Stimulated activated naive B cell treated with anti-CD40 and anti-IgM and Interleukin-4, amounts not matched to agents 10 μg/mL and 1 μg/mL and 100 μg/mL, for 72 hours (primary cell): ENCODE results near the gene SERPINA5.
"Not testable (repeated sequence)": the region's sequence is repeated elsewhere in the genome, so short reads cannot be mapped to it uniquely, and the experiment has no call there.

Experiments used
- ATAC-seq, 2 donors: fragments of 150-1000 bp; cut with Tn5 transposase; replicated peaks; 2 replicates each; pipeline ENCODE4 v1.10.0; 2021; ENCODE audit warnings: moderate library complexity in 1 of 2
- DNase-seq: peaks from one replicate; pipeline ENCODE4 v3.0.0; 2021
- H3K27ac Mint-ChIP-seq: one replicate; pipeline ENCODE4 v1.8.0; 2022; ENCODE audit warnings: mild to moderate bottlenecking, mixed read lengths
- H3K27me3 Mint-ChIP-seq, 2 donors: one replicate each; pipeline ENCODE4 v1.8.0; 2022; ENCODE audit warnings: mixed read lengths in 2 of 2
- H3K36me3 Mint-ChIP-seq, 2 donors: one replicate each; pipeline ENCODE4 v1.8.0; 2022; ENCODE audit warnings: mixed read lengths in 2 of 2, mild to moderate bottlenecking in 1 of 2
- H3K4me1 Mint-ChIP-seq, 2 donors: one replicate each; pipeline ENCODE4 v1.8.0; 2022; ENCODE audit warnings: mixed read lengths in 2 of 2, mild to moderate bottlenecking in 1 of 2
- H3K4me3 Mint-ChIP-seq, 2 donors: one replicate each; pipeline ENCODE4 v1.8.0; 2022; ENCODE audit warnings: mild to moderate bottlenecking in 2 of 2, mixed read lengths in 2 of 2, moderate library complexity in 1 of 2
- H3K9me3 Mint-ChIP-seq, 2 donors: one replicate each; pipeline ENCODE4 v1.8.0; 2022; ENCODE audit warnings: mixed read lengths in 2 of 2, mild to moderate bottlenecking in 1 of 2

Gene SERPINA5

GRCh38 chr14:94575730-94576585 is 5.3 kb upstream of the SERPINA5 start:
- no peak overlapping the region for H3K27ac Mint-ChIP-seq
- peaks cover 0 to 1% of the 10 kb centered on the region in 2 donors for H3K9me3 Mint-ChIP-seq
- no peak overlapping the region for H3K4me3 Mint-ChIP-seq

DNA sequence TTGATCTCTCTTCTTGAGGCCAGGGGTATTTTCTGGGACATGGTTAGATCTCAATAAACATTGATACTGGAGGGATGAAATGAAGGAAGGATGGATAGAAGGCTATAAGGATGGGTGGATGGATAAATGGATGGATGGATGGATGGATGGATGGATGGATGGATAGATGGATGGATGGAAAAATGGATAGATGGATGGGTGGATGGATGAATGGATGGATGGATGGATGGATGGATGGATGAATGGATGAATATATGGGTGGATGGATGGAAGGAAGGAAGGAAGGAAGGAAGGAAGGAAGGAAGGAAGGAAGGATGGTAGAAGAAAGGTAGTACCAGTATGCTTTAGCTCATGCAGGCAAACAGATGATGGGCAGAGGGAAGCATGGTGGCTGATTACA is 3.8 kb upstream of the SERPINA5 start:
- not testable (repeated sequence) for H3K27ac Mint-ChIP-seq, H3K4me1 Mint-ChIP-seq, H3K36me3 Mint-ChIP-seq, ATAC-seq, H3K27me3 Mint-ChIP-seq, H3K4me3 Mint-ChIP-seq, DNase-seq, H3K9me3 Mint-ChIP-seq

More at GRCh38 chr14:94575730-94576585, 5.3 kb upstream of the SERPINA5 start:
- DNase-seq (no peak), ATAC-seq (no peak)
- no peaks in the 10 kb centered on the region for H3K4me1 Mint-ChIP-seq
- H3K27me3 Mint-ChIP-seq: no peaks in the 10 kb centered on the region
- H3K36me3 Mint-ChIP-seq: no peaks in the 10 kb centered on the region

GRCh38 chr14:94578712-94579111 is 2.5 kb upstream of the SERPINA5 start:
- H3K9me3 Mint-ChIP-seq: peaks cover 0 to 1% of the 10 kb centered on the region in 2 donors
- DNase-seq (no peak), ATAC-seq (no peak)
- H3K27me3 Mint-ChIP-seq: no peaks in the 10 kb centered on the region
- H3K4me1 Mint-ChIP-seq: no peaks in the 10 kb centered on the region
- H3K27ac Mint-ChIP-seq: no peak overlapping the region
- no peaks in the 10 kb centered on the region for H3K36me3 Mint-ChIP-seq
- H3K4me3 Mint-ChIP-seq: no peak overlapping the region

DNA sequence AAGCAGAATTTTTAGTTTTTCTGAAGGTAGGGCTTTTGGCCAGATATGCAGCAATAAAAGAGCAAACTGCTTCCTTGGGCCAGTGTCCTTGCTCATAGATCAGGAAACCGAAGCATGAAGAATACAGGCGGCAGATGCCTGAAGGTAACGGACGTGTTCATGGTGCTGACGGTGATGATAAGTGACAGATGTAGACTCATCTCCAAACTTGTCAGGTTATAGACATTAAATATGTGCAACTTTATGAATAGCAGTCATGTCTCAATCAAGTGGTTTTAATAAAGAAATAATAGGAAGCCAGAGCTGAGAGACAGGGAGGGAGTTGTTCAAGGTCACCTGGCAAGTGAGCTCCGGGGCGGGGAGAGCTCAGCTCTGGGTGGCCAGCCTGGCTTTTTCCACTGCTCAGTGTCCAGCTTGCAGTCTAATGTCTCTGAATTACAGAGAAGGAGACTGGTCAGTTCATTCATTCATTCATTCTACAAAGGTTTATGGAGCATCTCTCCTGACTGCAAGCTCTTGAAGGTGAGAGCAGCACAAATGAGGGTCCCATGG is 1.0 kb downstream of the SERPINA5 start:
- Mint-ChIP-seq H3K27ac (no peak overlapping the region), H3K9me3 (peaks cover 0 to 1% of the 10 kb centered on the region in 2 donors), H3K27me3 (peaks cover 0 to 3% of the 10 kb centered on the region in 2 donors), H3K4me1 (no peaks in the 10 kb centered on the region), H3K4me3 (no peak overlapping the region), H3K36me3 (no peaks in the 10 kb centered on the region)
- DNase-seq (no peak), ATAC-seq (no peak)

DNA sequence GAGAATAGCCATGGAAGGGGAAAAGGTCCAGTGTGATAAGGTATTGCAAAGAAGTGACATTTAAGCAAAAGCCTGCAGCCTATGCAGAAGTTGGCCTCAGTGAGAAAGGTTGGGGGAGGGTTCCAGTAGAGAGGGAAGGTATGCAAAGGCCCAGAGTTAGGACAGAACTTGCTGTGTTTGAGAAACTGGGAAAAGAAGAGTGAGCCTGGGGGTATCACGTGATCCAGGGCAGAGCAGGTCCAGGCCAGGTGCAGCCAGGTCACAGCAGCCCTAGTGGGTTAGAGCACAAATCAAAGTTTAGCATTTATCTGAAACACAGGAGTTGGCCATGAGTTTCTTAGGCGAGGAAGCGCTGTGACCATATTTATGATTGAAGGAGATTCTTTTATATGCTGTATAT is 1.6 kb downstream of the SERPINA5 start:
- H3K9me3 Mint-ChIP-seq: peaks cover 0 to 1% of the 10 kb centered on the region in 2 donors
- H3K4me3 Mint-ChIP-seq: no peak overlapping the region
- peaks cover 0 to 4% of the 10 kb centered on the region in 2 donors for H3K27me3 Mint-ChIP-seq
- ATAC-seq: no peak
- H3K27ac Mint-ChIP-seq: no peak overlapping the region
- no peak for DNase-seq
- no peaks in the 10 kb centered on the region for H3K36me3 Mint-ChIP-seq
- no peaks in the 10 kb centered on the region for H3K4me1 Mint-ChIP-seq

DNA sequence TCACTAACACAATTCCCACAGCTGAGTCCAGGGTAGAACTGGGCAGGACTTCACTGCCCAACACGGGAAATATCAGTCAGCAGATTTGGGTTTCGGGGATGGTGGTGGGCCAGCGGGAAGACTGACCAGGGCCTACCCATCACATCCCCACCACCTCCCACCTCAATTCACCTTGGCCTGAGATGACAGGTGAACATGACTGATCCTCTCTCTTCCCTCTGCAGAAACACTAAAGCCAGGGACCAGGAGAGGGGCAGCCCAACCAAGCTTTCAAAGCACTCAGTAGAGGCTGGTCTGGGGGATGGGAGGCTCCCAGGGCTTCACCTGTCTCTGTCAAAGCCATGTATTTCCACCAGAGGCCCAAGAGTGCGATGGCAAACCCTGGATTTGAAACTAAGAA is 2.3 kb downstream of the SERPINA5 start:
- no peak for ATAC-seq
- H3K27me3 Mint-ChIP-seq: peaks cover 0 to 4% of the 10 kb centered on the region in 2 donors
- H3K36me3 Mint-ChIP-seq: no peaks in the 10 kb centered on the region
- H3K9me3 Mint-ChIP-seq: peaks cover 0 to 1% of the 10 kb centered on the region in 2 donors
- H3K27ac Mint-ChIP-seq: no peak overlapping the region
- DNase-seq: no peak
- H3K4me3 Mint-ChIP-seq: no peak overlapping the region
- no peaks in the 10 kb centered on the region for H3K4me1 Mint-ChIP-seq

DNA sequence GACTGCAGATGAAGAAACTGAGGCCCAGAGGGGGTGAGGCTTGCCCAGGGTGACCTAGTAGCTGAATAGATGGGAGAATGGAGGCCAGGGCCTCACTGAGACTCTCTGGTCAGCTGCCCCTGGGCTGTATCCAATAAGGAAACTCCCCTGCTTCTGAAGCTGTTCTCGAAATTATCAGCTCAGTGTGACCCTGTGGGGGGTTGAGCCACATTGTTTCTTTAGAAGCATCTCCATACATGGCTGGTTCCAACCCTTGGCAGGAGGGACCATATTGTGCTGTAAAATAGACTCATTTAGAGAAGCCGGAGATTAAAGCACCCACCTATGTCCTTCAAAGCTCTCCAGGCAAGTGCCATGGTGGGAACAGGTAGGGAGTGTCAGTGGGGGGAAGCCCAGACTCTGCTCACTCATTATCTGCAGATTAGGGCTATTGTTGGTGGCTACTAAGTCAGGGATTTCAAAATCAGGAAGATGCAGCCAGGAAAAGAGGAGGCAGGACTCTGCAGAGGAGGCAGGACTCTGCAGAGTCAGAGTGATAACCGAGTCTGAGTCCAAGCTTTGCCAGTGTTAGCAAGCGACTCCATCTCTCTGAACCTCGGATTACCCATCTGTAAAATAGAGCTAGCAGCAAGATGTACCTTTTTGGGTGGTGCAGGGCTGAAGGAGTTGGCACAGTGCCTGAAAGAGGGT is 3.5 kb downstream of the SERPINA5 start:
- no peak overlapping the region for H3K4me3 Mint-ChIP-seq
- no peaks in the 10 kb centered on the region for H3K4me1 Mint-ChIP-seq
- H3K9me3 Mint-ChIP-seq: no peaks in the 10 kb centered on the region
- no peaks in the 10 kb centered on the region for H3K36me3 Mint-ChIP-seq
- DNase-seq: no peak
- ATAC-seq: no peak
- no peak overlapping the region for H3K27ac Mint-ChIP-seq
- H3K27me3 Mint-ChIP-seq: peaks cover 0 to 4% of the 10 kb centered on the region in 2 donors

- H3K27me3 Mint-ChIP-seq: peaks cover 0 to 4% of the 10 kb centered on the region in 2 donors
- DNase-seq (no peak), ATAC-seq (no peak)
- H3K27ac Mint-ChIP-seq: no peak overlapping the region
- H3K4me1 Mint-ChIP-seq: no peaks in the 10 kb centered on the region
- H3K4me3 Mint-ChIP-seq: no peak overlapping the region
- H3K36me3 Mint-ChIP-seq: no peaks in the 10 kb centered on the region
- peaks cover 4 to 10% of the 10 kb centered on the region in 2 donors for H3K9me3 Mint-ChIP-seq
These were observed 5.4 kb downstream of the SERPINA5 start for GRCh38 chr14:94586635-94587034.

GRCh38 chr14:94588311-94588710 is 7.1 kb downstream of the SERPINA5 start:
- Mint-ChIP-seq H3K4me1 (no peaks in the 10 kb centered on the region), H3K4me3 (no peak overlapping the region), H3K9me3 (peaks cover 5 to 10% of the 10 kb centered on the region in 2 donors), H3K36me3 (no peaks in the 10 kb centered on the region), H3K27me3 (peaks cover 0 to 4% of the 10 kb centered on the region in 2 donors), H3K27ac (no peak overlapping the region)
- DNase-seq: no peak
- no peak for ATAC-seq

- ATAC-seq (no peak), DNase-seq (no peak)
- H3K36me3 Mint-ChIP-seq: no peaks in the 10 kb centered on the region
- no peaks in the 10 kb centered on the region for H3K4me1 Mint-ChIP-seq
- H3K27ac Mint-ChIP-seq: no peak overlapping the region
- H3K27me3 Mint-ChIP-seq: peaks cover 6 to 16% of the 10 kb centered on the region in 2 donors
- no peak overlapping the region for H3K4me3 Mint-ChIP-seq
- H3K9me3 Mint-ChIP-seq: peaks cover 5 to 10% of the 10 kb centered on the region in 2 donors
These were observed 9.8 kb downstream of the SERPINA5 start for GRCh38 chr14:94591073-94591472.

- ATAC-seq: no peak
- Mint-ChIP-seq H3K4me1 (no peaks in the 10 kb centered on the region), H3K27ac (no peak overlapping the region), H3K4me3 (no peak overlapping the region), H3K27me3 (peaks cover 6 to 17% of the 10 kb centered on the region in 2 donors), H3K9me3 (peaks cover 5 to 10% of the 10 kb centered on the region in 2 donors), H3K36me3 (no peaks in the 10 kb centered on the region)
- no peak for DNase-seq
These were observed 10.6 kb downstream of the SERPINA5 start for GRCh38 chr14:94591871-94592270.

- Mint-ChIP-seq H3K4me1 (no peaks in the 10 kb centered on the region), H3K27ac (no peak overlapping the region), H3K36me3 (no peaks in the 10 kb centered on the region), H3K4me3 (no peak overlapping the region), H3K27me3 (peaks cover 6 to 13% of the 10 kb centered on the region in 2 donors), H3K9me3 (peaks cover 5 to 10% of the 10 kb centered on the region in 2 donors)
- no peak for DNase-seq
- ATAC-seq: no peak
These were observed 11.2 kb downstream of the SERPINA5 start for GRCh38 chr14:94592457-94592856.

- no peak for ATAC-seq
- Mint-ChIP-seq H3K36me3 (no peaks in the 10 kb centered on the region), H3K4me3 (no peak overlapping the region)
These were observed 12.1 kb downstream of the SERPINA5 start for GRCh38 chr14:94593376-94593748.

DNA sequence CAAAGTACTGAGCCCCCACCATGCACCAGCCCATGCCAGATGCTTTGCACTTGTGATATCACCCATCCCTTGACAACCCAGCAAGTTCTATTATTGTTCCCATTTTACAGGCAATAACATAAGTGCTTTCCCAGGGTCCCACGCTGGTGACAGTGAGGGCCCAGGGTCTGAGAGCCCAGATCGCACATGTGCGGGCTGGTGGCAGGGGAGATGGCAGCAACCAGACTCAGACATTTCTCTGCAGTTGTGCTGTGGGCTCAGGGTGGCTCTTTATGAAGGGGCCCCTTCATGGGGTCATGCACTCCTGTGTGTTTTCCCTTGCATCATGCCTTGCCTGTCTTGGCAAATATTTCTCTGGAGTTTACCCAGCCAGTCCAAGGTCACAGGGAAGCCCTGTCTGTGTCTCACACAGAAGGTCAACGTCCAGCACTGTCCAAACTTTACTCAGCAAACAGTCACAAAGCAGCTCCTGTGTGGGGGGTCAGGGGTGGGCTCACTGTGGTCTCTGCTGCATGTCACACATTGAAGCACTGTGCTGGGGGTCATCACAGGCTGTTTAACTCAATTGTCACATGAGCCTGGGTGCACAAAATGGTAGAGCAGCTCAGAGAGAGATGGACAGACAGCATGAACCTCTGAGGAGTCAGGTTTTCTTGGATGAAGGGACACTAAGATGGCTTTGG is 12.7 kb downstream of the SERPINA5 start:
- H3K4me3 Mint-ChIP-seq: no peak overlapping the region
- ATAC-seq: no peak
- no peak for DNase-seq
- no peaks in the 10 kb centered on the region for H3K36me3 Mint-ChIP-seq
- H3K27me3 Mint-ChIP-seq: peaks cover 6 to 13% of the 10 kb centered on the region in 2 donors
- no peak overlapping the region for H3K27ac Mint-ChIP-seq
- H3K4me1 Mint-ChIP-seq: no peaks in the 10 kb centered on the region
- H3K9me3 Mint-ChIP-seq: peaks cover 5 to 10% of the 10 kb centered on the region in 2 donors

More at GRCh38 chr14:94593376-94593748, 12.1 kb downstream of the SERPINA5 start:
- DNase-seq: no peak
- Mint-ChIP-seq H3K9me3 (peaks cover 5 to 10% of the 10 kb centered on the region in 2 donors), H3K27ac (no peak overlapping the region), H3K27me3 (peaks cover 6 to 13% of the 10 kb centered on the region in 2 donors), H3K4me1 (no peaks in the 10 kb centered on the region)
